Activated CD4-positive, CD25-positive, alpha-beta regulatory T cell (primary cell): ENCODE measurements around the gene IL1R1.
A peak's percentile ranks its signal among the peaks of the same experiment; 100 is the strongest.

Experiments
- DNase-seq, 4 experiments: peaks; one replicate each; lab custom pipeline; 2025; lab: John Stamatoyannopoulos, UW

The IL1R1 gene

GRCh38 chr2:102171946-102172345 is 29.4 kb downstream of the IL1R1 start:
- no peak for DNase-seq

GRCh38 chr2:102172745-102173144 is 30.2 kb downstream of the IL1R1 start:
- DNase-seq, result no peak

GRCh38 chr2:102176172-102176571 is 33.6 kb downstream of the IL1R1 start:
- no peak for DNase-seq

DNA sequence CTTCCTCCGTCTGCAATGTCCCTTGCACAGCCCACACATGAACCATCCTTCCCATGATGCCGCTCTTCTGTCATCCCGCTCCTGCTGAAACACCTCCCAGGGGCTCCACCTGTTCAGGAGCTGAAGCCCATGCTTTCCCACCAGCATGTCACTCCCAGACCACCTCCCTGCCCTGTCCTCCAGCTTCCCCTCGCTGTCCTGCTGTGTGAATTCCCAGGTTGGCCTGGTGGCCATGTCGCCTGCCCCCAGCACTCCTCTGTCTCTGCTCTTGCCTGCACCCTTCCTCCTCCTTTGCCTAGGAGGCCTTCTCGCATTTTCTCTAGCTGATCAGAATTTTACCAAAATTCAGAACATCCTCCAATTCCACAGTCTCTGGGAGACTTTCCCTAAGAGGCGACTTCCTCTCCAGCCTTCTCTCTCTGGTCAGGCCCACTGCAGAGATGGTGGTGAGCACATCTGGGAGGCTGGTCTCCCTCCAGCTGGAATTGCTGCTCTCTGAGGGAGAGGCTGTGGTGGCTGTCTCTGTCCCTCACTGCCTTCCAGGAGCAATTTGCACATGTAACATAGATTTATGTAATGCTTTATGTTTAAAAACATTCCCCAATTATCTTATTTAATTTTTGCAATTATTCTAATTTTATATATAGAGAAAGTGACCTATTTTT is 35.4 kb downstream of the IL1R1 start:
- DNase-seq, result no peak

- DNase-seq, result no peak
Measured at GRCh38 chr2:102179061-102179460, 36.5 kb downstream of the IL1R1 start.

GRCh38 chr2:102179788-102180686 is 37.5 kb downstream of the IL1R1 start:
- no peak for DNase-seq

- DNase-seq, result no peak
Measured at GRCh38 chr2:102180687-102180999, 38.1 kb downstream of the IL1R1 start.

- no peak for DNase-seq
Measured at GRCh38 chr2:102181376-102181775, 38.8 kb downstream of the IL1R1 start.

DNA sequence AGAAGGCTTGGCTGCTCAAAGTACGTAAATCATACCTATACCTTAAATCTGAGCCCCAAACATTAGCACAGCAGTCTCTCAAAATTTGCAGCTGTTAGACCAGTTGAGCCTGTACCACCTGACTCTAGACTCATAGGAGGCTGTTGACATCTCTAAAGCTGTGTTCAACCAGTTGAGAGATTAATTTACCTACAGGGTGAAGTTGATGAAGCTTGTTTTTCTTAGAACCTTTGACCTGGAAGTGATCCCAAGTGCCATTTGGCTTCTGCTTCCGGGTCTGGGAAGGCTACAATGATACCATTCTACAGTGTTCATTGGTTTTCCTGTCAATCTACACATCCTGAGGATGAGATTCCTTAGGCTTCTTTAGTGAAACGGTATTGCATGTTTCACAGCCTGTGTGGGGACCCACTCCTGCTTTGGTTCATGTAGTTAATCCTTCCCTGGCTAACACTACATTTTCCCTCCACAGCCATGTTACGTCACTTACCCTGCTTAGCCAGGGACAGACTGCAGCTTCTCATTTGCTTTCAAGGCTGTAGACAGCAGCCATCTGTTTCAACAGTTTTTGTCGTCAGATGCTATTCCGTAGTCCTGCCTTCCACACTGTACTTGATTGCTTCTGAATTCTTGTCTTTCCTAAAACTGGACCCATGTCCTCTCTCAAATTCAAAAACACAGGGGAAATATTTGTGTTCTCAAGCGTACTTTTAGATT is 39.5 kb downstream of the IL1R1 start:
- no peak for DNase-seq

GRCh38 chr2:102184018-102184417 is 41.5 kb downstream of the IL1R1 start:
- no peak for DNase-seq

GRCh38 chr2:102184568-102184967 is 42.0 kb downstream of the IL1R1 start:
- no peak for DNase-seq

DNA sequence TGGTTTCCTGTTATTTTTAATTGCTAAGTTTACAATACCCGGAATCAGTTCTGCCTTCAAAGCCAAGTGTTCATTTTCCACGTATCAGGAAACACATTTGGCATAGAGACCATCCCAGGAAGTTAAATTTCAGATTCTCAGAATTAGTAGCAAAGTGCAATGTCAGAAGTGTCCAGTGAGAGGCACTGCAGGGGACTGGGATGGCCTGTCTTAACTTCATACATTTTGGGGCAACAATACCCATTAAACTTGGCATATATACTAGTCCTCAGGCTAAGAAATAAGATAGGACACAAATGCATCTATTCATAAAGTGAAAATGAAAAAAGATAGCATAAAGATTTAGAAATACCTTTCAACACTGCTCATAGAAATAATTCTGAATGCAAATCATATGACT is 42.8 kb downstream of the IL1R1 start:
- no peak for DNase-seq

DNA sequence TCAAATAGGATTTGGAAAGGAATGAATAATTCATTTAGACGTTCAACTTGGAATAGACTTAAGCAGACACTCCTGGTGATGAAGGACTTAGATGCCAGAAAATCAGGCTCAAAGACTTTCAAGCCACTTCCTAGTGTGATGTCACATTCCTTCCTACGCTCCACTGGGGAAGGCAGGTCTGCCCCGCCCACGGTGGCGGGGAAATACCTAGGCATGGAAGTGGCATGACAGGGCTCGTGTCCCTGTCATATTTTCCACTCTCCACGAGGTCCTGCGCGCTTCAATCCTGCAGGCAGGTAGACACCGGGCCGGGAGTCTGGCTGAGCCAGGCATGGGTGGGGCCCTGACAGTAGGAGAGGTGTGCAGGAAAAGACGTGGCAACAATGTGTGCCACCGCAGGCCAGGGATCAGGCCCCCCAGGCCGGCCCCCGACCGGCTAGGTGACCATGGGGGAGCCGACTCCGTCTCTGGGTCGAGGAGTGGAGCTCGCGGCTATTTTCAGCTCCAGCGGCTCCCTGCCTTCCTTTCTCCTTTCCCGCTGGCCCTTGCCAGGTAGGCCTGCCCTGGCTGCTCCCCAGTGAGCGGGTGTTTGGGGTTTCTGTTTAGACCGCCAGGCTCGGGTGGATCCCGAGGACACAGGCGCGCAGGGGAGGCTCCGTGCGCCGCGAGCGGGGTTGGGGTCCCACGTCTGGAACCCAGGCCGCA is 44.4 kb downstream of the IL1R1 start, which contains the start of gene IL1RL2:
IL1RL2 (plus strand) TSS at position 233 of the 705 bp plus-strand sequence. CDS start 845 bp downstream, outside the sequence.
- DNase-seq, result peak in 1 of 4 experiments; percentile 10

DNA sequence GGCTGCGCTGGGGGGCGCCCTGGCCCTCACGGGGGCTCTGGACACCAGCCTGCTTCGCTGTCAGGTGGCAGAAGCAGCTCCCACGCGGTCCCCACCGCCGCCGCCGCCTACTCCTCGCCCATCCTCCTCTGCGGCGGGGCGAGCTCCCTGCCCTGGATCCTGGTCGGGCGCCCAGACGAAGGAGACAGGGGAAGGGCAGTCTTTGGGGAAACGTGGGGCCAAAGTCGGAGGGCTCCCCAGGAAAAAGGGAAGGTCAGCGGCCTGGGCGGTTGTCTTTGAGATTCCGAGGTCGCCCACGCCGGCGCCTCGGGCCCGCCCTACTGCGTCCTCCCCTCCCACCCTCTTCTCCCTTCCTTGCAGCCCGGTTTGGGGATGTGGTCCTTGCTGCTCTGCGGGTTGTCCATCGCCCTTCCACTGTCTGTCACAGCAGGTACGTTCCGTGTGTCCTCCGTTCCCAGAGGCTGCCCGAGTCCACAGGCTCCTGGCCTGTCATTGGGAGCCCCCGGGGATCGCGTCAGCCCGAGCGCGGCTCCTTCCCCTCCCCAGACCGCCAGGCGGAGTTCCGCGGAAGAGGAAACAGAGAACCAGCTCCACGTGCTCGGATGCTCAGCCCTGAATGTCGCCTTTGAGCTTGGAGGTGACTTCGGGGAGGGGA is 45.1 kb downstream of the IL1R1 start:
- peak in 3 of 4 experiments; percentile 8 to 27 (median 17) for DNase-seq

DNA sequence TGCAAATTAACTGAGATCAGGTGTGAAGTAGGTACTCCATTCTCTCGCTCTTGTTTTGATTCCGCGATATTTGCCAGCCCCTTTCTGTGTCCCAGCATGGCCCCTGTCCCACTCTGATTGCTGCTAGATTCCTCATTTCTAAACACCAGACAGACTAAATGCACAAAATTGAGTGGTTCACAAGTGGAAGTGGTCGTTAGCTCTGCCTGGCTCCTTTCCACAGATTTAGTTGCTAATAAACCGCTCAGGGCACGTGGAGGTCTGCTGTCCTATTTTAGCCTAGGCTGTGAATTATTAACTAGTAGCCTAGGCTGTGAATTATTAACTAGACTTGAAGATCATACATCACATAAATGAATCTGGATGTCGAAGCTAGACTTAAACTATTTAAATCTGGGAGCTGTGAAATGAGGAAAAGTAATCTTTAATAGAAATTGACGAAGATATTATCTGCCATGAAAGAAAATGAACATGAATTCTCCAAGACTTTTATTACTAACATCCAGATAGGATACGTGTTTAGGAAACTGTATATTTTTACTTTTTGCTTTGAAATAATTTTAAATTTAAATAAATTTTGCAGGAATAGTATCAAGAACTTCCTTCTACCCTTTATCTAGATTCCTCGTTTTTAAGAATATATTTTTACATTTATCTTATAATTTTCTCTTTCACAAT is 48.0 kb downstream of the IL1R1 start:
- no peak for DNase-seq

DNA sequence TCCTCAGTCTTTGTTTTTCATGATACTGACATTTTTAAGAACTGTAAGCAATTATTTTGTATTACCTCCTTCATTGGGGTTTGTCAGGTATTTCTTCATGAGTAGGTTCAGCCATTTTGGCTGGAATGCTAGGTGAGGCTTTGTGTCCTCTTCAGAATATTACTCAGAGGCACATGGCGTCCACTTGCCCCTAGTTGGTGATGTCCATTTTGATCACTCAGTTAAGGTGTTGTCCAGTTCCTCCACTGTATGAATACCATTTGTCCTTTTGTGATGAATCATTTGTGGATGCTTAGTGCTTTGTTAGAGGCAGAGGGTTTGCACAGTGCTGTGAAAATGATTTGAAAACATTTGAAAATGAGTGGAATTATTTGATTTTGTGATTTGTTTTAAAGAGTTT is 49.0 kb downstream of the IL1R1 start:
- DNase-seq, result no peak

- DNase-seq, result no peak
Measured at GRCh38 chr2:102193074-102193473, 50.5 kb downstream of the IL1R1 start.

- no peak for DNase-seq
Measured at GRCh38 chr2:102194609-102195268, 52.2 kb downstream of the IL1R1 start.

DNA sequence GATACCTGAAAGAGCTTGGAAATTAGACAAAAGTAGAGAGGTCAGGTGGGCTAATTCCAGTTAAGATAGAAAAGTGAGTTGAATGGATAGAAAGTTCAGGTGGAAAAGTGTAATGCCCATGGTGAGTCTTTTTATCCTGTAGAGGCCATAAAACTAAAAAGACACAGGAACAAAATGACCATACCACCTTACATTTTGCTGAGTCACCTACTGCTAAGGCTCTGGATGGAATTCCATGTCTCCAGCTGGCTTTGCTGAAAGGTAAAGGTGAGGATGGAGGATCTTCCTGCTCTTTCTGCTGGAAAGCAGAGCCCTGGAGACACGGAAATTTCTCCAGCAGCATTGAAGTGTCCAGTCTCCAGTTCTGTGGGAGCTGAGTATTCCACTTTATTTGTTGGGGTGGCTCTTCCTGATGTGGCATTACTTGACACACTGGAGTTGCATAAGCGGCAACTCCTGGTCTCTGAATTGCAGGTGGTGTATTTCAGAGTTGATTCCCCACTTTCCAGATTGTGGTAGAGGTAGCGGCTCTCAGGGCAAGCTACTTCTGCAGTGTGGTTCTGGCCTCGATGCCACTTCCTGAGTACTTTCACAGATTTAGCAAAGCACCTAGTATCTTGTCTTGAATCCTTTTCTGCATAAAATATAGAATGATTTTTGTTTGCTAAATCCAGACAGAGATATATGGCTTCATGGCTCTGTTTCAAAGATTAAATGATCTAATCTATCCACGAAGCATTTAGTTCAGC is 55.0 kb downstream of the IL1R1 start:
- DNase-seq, result no peak

DNA sequence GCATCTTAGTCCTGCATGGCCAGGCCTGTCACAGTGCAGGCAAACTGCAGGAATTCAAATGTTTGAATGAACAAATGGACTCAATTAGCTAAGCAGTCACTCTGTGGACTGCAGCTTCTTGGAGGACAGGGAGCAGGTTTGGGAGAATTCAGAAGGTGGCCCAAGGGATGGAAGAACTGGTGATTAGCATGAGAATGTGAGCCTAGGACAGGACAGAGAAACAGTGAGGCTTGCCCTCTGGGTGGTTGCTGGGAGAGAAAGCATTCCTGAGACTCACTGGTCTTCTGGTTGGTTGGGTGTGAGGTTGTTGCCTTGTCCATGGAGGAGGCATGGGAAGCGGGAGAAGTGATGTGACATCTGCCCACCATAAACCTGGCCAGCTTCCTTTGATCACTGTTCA is 58.0 kb downstream of the IL1R1 start:
- DNase-seq, result no peak
